ENCODE data around the gene CATSPER4. TPM values are rescaled to one million over a fixed set of nuclear protein-coding genes. Genes with fewer than 3 reads are reported as not detected.

CATSPER4 gene
- total and polyA plus RNA-seq, 2 of the 13 experiments (the other 11 are each of a cell fraction or from before 2014, with no cell fraction given) = not detected

DNA sequence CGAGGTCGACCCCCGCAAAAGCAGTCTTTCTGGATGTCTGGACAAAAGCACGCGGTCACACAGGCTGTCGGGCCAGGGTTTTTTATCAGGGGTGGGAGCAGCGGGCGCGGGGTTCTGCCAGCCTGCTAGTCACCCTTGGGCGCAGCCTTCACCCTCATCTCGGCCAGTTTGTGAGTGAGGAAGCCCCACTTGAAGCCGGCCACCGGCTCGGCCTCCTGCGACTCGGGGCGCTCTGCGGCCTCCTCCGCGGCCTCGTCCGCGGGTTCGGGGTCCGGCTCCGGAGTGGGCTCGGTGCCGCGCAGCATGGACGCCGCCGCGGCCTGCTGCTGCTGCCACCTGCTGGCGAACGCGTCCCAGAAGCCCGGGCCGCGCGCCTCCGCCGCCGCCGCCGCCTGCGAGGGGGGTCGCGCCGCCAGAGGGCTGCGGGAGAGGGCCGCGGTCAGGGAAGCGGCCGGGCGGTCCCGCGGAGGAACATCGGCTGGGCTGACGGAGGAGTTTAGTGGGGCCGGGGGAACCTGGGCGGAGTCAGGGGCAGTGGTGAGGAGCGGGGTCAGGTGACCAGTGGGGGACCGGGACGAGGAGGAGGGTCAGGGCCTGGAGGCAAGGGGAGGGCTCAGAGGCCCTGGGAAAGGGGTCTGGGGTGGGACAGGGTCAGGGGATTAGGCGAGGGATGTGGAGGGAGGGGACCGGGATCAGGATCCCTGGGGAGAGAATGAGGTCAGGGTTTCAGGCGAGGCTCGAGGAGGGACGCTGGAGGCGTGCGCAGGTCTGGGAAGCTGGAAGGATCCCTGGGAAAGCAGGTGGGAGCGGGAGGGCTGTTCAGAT, 26.2 kb upstream of the CATSPER4 start (continued):
- TF ChIP-seq, protein P1, sequence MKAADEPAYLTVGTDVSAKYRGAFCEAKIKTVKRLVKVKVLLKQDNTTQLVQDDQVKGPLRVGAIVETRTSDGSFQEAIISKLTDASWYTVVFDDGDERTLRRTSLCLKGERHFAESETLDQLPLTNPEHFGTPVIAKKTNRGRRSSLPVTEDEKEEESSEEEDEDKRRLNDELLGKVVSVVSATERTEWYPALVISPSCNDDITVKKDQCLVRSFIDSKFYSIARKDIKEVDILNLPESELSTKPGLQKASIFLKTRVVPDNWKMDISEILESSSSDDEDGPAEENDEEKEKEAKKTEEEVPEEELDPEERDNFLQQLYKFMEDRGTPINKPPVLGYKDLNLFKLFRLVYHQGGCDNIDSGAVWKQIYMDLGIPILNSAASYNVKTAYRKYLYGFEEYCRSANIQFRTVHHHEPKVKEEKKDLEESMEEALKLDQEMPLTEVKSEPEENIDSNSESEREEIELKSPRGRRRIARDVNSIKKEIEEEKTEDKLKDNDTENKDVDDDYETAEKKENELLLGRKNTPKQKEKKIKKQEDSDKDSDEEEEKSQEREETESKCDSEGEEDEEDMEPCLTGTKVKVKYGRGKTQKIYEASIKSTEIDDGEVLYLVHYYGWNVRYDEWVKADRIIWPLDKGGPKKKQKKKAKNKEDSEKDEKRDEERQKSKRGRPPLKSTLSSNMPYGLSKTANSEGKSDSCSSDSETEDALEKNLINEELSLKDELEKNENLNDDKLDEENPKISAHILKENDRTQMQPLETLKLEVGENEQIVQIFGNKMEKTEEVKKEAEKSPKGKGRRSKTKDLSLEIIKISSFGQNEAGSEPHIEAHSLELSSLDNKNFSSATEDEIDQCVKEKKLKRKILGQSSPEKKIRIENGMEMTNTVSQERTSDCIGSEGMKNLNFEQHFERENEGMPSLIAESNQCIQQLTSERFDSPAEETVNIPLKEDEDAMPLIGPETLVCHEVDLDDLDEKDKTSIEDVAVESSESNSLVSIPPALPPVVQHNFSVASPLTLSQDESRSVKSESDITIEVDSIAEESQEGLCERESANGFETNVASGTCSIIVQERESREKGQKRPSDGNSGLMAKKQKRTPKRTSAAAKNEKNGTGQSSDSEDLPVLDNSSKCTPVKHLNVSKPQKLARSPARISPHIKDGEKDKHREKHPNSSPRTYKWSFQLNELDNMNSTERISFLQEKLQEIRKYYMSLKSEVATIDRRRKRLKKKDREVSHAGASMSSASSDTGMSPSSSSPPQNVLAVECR (CRISPR knock-in tag; IDR thresholded peaks at IDR 0.05; ENCODE audit: borderline replicate concordance) = peak; percentile 10; the same call in 1 of the 2 replicates
- peak; percentile 11 for TF ChIP-seq HNRNPLL (IDR thresholded peaks at IDR 0.05; ENCODE audit: low read depth, low read length, poor library complexity, severe bottlenecking)
- no peak for TF ChIP-seq RAD51 (IDR thresholded peaks at IDR 0.05; ENCODE audit: borderline replicate concordance)
- TF ChIP-seq, protein P2, sequence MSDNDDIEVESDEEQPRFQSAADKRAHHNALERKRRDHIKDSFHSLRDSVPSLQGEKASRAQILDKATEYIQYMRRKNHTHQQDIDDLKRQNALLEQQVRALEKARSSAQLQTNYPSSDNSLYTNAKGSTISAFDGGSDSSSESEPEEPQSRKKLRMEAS (IDR thresholded peaks at IDR 0.05) = peak; percentile 58; the same call in 1 of the 2 replicates
- peak; percentile 69; the same call in 1 of the 2 replicates for TF ChIP-seq ARNT2 (CRISPR knock-in tag; IDR thresholded peaks at IDR 0.05; ENCODE audit: low read depth)
- TF ChIP-seq ZNF724P (CRISPR knock-in tag; IDR thresholded peaks at IDR 0.05; ENCODE audit: borderline replicate concordance) = no peak
- no peak for TF ChIP-seq SRSF1 (optimal IDR thresholded peaks at IDR 0.05; ENCODE audit: low read depth, low read length)
- peak; percentile 81 for TF ChIP-seq YY1 (IDR thresholded peaks at IDR 0.05; ENCODE audit: insufficient read depth, insufficient replicate concordance, low read depth, low read length)
- no peak for TF ChIP-seq SNAI1 (CRISPR knock-in tag; IDR thresholded peaks at IDR 0.05; ENCODE audit: borderline replicate concordance)
- TF ChIP-seq PHF8 (CRISPR knock-in tag; IDR thresholded peaks at IDR 0.05) = peak; percentile 25; the same call in 1 of the 2 replicates
- TF ChIP-seq, protein P3, sequence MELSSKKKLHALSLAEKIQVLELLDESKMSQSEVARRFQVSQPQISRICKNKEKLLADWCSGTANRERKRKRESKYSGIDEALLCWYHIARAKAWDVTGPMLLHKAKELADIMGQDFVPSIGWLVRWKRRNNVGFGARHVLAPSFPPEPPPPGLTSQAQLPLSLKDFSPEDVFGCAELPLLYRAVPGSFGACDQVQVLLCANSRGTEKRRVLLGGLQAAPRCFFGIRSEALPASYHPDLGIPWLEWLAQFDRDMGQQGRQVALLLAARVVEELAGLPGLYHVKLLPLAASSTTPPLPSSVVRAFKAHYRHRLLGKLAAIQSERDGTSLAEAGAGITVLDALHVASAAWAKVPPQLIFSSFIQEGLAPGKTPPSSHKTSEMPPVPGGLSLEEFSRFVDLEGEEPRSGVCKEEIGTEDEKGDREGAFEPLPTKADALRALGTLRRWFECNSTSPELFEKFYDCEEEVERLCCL (CRISPR knock-in tag; IDR thresholded peaks at IDR 0.05; ENCODE audit: borderline replicate concordance) = no peak
- no peak for TF ChIP-seq CREM (IDR thresholded peaks at IDR 0.05)
- TF ChIP-seq CREM (CRISPR knock-in tag; IDR thresholded peaks at IDR 0.05) = no peak
- no peak for TF ChIP-seq ZFP41 (CRISPR knock-in tag; IDR thresholded peaks at IDR 0.05; ENCODE audit: borderline replicate concordance)
- no peak for TF ChIP-seq E2F2 (CRISPR knock-in tag; IDR thresholded peaks at IDR 0.05; ENCODE audit: borderline replicate concordance)
- no peak for TF ChIP-seq ONECUT2 (CRISPR knock-in tag; IDR thresholded peaks at IDR 0.05)
- no peak for TF ChIP-seq GATA4 (IDR thresholded peaks at IDR 0.05; ENCODE audit: borderline replicate concordance, low read depth)
- no peak for TF ChIP-seq KDM1A (CRISPR knock-in tag; IDR thresholded peaks at IDR 0.05)
- peak; percentile 44; the same call in 1 of the 2 replicates for TF ChIP-seq TMF1 (CRISPR knock-in tag; IDR thresholded peaks at IDR 0.05; ENCODE audit: low read depth)
- TF ChIP-seq XRCC5 (optimal IDR thresholded peaks at IDR 0.05; ENCODE audit: low read length) = peak; percentile 49
- no peak for TF ChIP-seq TSC22D2 (CRISPR knock-in tag; IDR thresholded peaks at IDR 0.05; ENCODE audit: borderline replicate concordance)
- TF ChIP-seq ZNF589 (CRISPR knock-in tag; conservative IDR thresholded peaks at IDR 0.05) = no peak
- TF ChIP-seq ZEB1 (IDR thresholded peaks at IDR 0.05; ENCODE audit: insufficient replicate concordance, low read depth) = no peak
